Measurements from ENCODE around the gene HINT3. TPM values are rescaled to one million over a fixed set of nuclear protein-coding genes. Genes with fewer than 3 reads are reported as not detected.
"Not testable (repeated sequence)": the region's sequence is repeated elsewhere in the genome, so short reads cannot be mapped to it uniquely, and the experiment has no call there.

Gene HINT3
- total RNA-seq, 2 experiments from 2014 or later, result 7.5 to 8.3 TPM

DNA sequence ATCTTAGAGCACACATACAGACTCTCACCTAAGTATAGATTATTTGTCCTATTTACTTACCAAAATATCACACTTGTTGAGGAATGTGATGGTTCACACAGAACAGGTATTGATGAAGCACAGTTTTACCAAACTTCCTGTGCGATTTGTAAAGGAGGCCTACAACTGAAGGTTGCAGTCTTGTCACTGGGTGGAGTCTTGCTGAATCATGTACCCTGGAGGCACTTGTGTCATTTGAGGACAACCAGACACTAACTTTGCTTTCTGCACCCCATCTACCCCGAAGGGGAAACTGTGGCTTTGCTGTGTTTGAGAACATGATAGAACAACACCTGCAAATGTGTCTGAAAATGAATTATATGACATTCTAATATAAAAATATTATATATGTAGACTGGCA lies 32.4 kb upstream of the HINT3 start:
- no peaks in the 10 kb centered on the region for H3K27me3 Mint-ChIP-seq
- H3K4me3 Mint-ChIP-seq, result no peak overlapping the region
- peak; percentile 44 for DNase-seq
- H3K36me3 Mint-ChIP-seq (ENCODE audit: low read depth), result peaks cover 74% of the 10 kb centered on the region
- CTCF ChIA-PET, result interaction anchor here (1.3 to 2.7 kb wide), 4 partner anchors 9 to 31 kb away, joined by 4 to 11 read pairs (median 10); partner anchors contain the start of gene HINT3
- H3K9me3 Mint-ChIP-seq, result no peaks in the 10 kb centered on the region
- peaks cover 60% of the 10 kb centered on the region for H3K4me1 Mint-ChIP-seq
- POLR2A ChIA-PET, result interaction anchor here (1.0 kb wide), 1 partner anchor 20 kb away, joined by 3 read pairs; no protein-coding TSS in a partner anchor
- H3K27ac Mint-ChIP-seq, result peak overlapping the region; percentile 69

DNA sequence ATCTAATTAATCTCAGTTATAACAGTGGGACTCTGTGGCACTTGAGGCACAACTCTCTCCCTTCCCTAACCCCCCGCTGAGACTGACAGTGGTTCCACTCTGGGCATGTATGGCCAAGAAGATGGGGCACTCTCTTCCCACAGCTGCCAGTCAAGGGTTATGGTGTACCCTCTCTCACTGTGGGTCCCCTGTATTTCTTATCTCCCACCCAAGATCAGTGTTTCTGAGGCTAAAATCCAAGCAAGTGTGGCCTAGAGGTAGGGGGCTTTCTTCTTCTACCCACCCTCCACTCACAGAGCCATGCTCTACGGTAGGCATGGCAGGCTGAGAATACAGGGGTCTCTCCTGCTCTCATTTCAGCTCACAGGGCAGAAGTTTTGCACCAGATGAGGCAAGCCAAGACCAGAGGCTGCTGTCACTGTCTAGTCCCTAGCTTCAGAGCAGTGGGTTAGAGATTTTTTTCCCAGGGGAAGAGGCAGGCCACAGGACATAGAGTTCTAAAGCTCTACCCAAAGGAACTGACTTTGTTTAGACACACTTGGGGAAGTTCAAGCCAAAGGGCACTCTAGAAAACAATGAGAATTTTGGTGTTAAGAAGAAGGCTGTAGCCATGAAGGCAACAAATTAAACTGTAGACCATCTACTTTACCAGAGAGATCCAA lies 31.7 kb upstream of the HINT3 start:
- H3K36me3 Mint-ChIP-seq (ENCODE audit: low read depth), result peaks cover 73% of the 10 kb centered on the region
- no peaks in the 10 kb centered on the region for H3K9me3 Mint-ChIP-seq
- H3K4me1 Mint-ChIP-seq, result peaks cover 57% of the 10 kb centered on the region
- POLR2A ChIA-PET, result interaction anchor here (1.0 kb wide), 1 partner anchor 19 kb away, joined by 3 read pairs; no protein-coding TSS in a partner anchor
- peak overlapping the region; percentile 69 for H3K27ac Mint-ChIP-seq
- CTCF ChIA-PET, result interaction anchor here (0.6 to 2.7 kb wide), 5 partner anchors 9 to 30 kb away, joined by 4 to 11 read pairs (median 9); partner anchors contain the start of gene HINT3
- no peak overlapping the region for H3K4me3 Mint-ChIP-seq
- no peak for DNase-seq
- no peaks in the 10 kb centered on the region for H3K27me3 Mint-ChIP-seq

DNA sequence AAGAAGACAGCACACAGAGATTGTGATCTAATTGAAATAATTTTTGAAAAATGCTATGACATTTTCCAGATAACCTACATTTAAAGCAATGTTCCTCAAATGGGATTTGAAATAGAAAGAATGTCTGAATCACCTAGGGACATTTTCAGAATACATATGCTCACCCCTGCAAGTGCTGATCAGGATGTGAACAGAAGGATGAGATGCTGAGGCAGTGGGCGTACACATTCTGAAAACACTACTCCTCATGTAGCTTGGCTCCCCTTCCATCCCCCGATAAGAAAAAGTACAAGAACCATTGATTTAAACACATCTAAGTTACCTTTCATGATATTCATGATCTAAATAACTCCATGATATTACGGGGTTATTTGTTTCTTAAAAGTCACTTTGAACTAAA lies 29.9 kb upstream of the HINT3 start:
- Mint-ChIP-seq H3K4me1 (peaks cover 47% of the 10 kb centered on the region), H3K27ac (no peak overlapping the region), H3K27me3 (no peaks in the 10 kb centered on the region), H3K36me3 (ENCODE audit: low read depth) (peaks cover 76% of the 10 kb centered on the region), H3K4me3 (no peak overlapping the region), H3K9me3 (no peaks in the 10 kb centered on the region)
- CTCF ChIA-PET, result interaction anchor here (0.6 kb wide), 1 partner anchor 12 kb away, joined by 4 read pairs; no protein-coding TSS in a partner anchor
- no peak for DNase-seq
- POLR2A ChIA-PET, result no interaction called here

DNA sequence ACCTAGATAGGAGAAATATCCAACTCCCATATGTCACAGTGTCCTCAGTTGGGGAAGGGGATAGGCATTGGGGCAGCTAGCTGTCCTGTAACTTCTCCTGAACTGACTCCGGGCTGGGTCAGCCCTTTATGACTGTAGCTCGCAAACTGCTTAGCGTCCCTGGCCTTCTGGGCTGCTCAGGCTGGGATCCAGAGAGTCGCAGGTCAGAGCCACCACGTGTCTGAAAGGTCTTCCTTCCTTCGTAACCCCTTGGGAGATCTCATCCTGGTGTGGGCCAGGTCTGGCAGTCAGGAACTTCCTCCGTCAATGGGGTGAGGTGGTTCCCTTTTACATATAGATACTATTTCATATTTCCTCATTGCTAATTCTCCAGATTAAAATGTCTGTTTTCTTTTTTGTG lies 28.8 kb upstream of the HINT3 start:
- Mint-ChIP-seq H3K4me1 (peaks cover 40% of the 10 kb centered on the region), H3K36me3 (ENCODE audit: low read depth) (peaks cover 69% of the 10 kb centered on the region), H3K27me3 (no peaks in the 10 kb centered on the region), H3K4me3 (no peak overlapping the region), H3K9me3 (no peaks in the 10 kb centered on the region), H3K27ac (no peak overlapping the region)
- CTCF ChIA-PET, result no interaction called here
- DNase-seq, result no peak
- POLR2A ChIA-PET, result no interaction called here

DNA sequence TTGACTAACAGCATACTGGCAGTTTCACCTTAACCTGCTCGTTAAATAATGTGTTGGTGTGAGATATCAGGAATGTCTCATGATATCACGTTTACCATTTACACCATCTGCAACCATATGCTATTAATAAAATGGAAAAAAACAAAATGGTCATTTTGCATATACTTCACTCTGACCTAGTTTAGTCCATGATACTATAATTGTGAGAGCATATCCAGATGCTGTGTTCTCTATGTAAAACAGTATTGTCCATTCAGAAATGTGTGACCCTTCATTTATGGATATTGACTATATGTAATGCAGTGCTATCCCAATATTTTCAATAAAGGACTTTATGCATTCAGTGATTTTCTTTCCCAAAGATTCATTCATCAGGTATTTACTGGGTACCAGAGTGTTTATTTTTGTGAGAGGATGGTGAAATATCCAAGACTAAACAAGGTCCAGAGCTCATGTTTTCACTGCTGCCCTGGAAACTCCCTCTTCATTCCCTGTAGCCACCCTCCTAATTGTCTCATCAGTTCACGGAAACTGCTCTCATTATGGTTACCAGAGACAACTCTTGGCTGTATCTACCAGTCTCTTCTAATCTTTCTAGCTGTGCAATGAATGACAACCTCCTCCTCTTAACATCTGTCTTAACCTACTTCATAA lies 25.7 kb upstream of the HINT3 start:
- peaks cover 15% of the 10 kb centered on the region for H3K4me1 Mint-ChIP-seq
- no peaks in the 10 kb centered on the region for H3K27me3 Mint-ChIP-seq
- H3K4me3 Mint-ChIP-seq, result no peak overlapping the region
- CTCF ChIA-PET, result interaction anchor here (2.5 kb wide), 1 partner anchor 25 kb away, joined by 8 read pairs; the partner anchor contains the start of gene HINT3
- no peak for DNase-seq
- no peaks in the 10 kb centered on the region for H3K9me3 Mint-ChIP-seq
- H3K27ac Mint-ChIP-seq, result no peak overlapping the region
- POLR2A ChIA-PET, result no interaction called here
- peaks cover 44% of the 10 kb centered on the region for H3K36me3 Mint-ChIP-seq (ENCODE audit: low read depth)

DNA sequence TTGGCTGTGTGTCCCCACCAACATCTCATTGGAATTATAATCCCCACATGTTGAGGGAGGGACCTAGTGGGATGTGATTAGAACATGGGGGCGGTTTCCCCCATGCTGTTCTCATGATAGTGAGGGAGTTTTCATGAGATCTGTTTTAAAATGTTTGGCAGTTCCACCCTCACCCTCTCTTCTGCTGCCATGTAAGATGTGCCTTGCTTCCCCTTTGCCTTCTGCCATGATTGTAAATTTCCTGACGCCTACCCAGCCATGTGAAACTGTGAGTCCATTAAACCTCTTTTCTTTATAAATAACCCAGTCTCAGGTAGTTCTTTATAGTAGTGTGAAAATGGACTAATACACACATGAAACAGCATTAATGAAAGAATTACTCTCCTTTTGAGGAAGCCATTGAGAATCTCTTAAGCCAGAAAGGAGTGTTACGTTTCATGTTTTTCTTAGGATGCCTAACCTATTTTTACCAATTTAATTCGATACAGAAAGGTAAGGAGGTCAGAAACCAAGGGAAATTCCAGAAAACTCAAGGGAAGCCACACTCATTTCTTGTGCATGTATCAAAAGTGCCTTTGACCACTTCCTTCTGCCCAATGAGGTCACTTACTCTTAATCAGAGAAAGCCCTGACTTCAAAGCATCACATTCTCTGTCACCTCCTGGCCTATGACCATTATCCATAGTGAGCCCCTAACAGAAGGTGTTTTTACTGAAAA lies 24.7 kb upstream of the HINT3 start:
- POLR2A ChIA-PET, result interaction anchor here (0.6 kb wide), 1 partner anchor 24 kb away, joined by 3 read pairs; the partner anchor contains the start of gene HINT3
- DNase-seq, result no peak
- Mint-ChIP-seq H3K36me3 (ENCODE audit: low read depth) (peaks cover 36% of the 10 kb centered on the region), H3K4me1 (peaks cover 9% of the 10 kb centered on the region), H3K4me3 (no peak overlapping the region), H3K27ac (no peak overlapping the region), H3K27me3 (peaks cover 2% of the 10 kb centered on the region), H3K9me3 (no peaks in the 10 kb centered on the region)
- CTCF ChIA-PET, result interaction anchor here (1.0 to 3.5 kb wide), 5 partner anchors 7 to 26 kb away, joined by 3 to 13 read pairs (median 8); partner anchors contain the start of gene HINT3

DNA sequence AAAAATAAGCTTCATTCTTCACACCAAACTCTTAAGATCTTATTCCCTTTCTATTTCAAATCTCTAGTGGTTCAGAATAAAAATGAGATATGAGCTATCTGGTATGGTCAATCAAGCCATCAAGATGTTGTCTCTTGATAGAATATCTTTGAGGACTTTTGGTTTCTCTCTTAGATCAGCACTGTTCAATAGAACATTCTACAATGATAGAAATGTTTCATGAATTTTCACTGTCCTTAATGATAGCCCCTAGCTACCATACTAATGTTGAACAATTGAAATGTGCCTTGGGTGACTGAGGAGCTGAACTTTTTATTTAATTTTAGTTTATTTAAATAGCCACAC lies 24.1 kb upstream of the HINT3 start:
- CTCF ChIA-PET, result interaction anchor here (1.0 to 3.5 kb wide), 5 partner anchors 8 to 26 kb away, joined by 3 to 13 read pairs (median 8); partner anchors contain the start of gene HINT3
- H3K4me3 Mint-ChIP-seq, result no peak overlapping the region

DNA sequence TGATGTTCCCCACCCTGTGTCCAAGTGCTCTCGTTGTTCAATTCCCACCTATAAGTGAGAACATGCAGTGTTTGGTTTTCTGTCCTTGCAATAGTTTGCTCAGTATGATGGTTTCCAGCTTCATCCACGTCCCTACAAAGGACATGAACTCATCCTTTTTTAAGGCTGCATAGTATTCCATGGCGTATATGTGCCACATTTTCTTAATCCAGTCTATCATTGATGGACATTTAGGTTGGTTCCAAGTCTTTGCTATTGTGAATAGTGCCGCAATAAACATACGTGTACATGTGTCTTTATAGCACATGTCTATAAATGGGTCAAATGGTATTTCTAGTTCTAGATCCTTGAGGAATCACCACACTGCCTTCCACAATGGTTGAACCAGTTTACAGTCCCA lies 21.1 kb upstream of the HINT3 start:
- CTCF ChIA-PET, result interaction anchor here (1.2 to 3.5 kb wide), 3 partner anchors 11 to 22 kb away, joined by 3 to 11 read pairs (median 5); no protein-coding TSS in a partner anchor
- peaks cover 10% of the 10 kb centered on the region for H3K4me1 Mint-ChIP-seq

More for the DNA sequence above, 24.1 kb upstream of the HINT3 start:
- Mint-ChIP-seq H3K27ac (no peak overlapping the region), H3K9me3 (no peaks in the 10 kb centered on the region), H3K4me1 (peaks cover 9% of the 10 kb centered on the region), H3K27me3 (peaks cover 2% of the 10 kb centered on the region), H3K36me3 (ENCODE audit: low read depth) (peaks cover 33% of the 10 kb centered on the region)
- DNase-seq, result no peak
- POLR2A ChIA-PET, result interaction anchor here (0.6 kb wide), 1 partner anchor 24 kb away, joined by 3 read pairs; the partner anchor contains the start of gene HINT3

DNA sequence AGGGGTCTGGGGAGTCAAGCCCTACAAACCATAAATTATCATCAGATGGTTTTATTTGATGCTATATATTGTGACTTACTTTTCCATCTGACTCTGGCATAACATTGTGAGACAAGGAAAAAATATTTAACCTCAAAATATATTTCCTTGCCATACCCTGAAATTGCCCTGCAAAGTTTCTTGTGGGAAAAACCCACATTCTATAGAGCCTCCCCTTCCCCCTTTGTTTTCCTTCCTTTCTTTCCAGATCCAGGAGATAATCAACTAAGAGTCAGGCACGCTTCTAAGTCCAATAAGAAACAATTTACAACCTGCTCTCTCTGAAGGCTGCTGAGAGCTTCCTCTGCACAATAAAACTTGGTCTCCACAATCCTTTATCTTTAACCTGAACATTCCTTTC lies 17.5 kb upstream of the HINT3 start:
- POLR2A ChIA-PET, result no interaction called here
- Mint-ChIP-seq H3K9me3 (no peaks in the 10 kb centered on the region), H3K4me3 (no peak overlapping the region), H3K4me1 (peaks cover 5% of the 10 kb centered on the region), H3K27ac (no peak overlapping the region), H3K27me3 (peaks cover 17% of the 10 kb centered on the region), H3K36me3 (ENCODE audit: low read depth) (no peaks in the 10 kb centered on the region)
- CTCF ChIA-PET, result interaction anchor here (0.9 to 1.3 kb wide), 3 partner anchors 9 to 32 kb away, joined by 3 to 4 read pairs (median 3); no protein-coding TSS in a partner anchor
- DNase-seq, result no peak

More for the DNA sequence above, 21.1 kb upstream of the HINT3 start:
- H3K27ac Mint-ChIP-seq, DNase-seq, H3K4me3 Mint-ChIP-seq, POLR2A ChIA-PET, H3K9me3 Mint-ChIP-seq, H3K27me3 Mint-ChIP-seq: not testable (repeated sequence)
- H3K36me3 Mint-ChIP-seq (ENCODE audit: low read depth), result peaks cover 15% of the 10 kb centered on the region

DNA sequence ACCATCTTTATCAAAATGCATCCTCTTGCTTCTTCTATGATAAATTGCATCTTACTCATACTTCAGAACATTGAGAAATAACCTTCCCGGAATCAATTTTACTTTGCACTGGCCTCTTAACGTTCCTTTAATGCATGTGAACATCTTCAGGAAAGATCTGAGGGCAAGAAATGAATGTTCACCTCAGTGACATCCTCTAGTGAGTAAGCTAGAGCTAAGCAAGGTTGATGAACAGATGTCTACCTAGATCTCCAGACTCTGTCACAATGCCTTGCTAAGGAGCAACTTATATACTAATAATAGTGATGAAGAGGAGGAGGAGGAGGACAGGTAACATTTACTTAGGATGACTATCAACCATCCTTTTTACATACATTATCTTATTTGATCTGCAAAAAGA lies 16.8 kb upstream of the HINT3 start:
- H3K4me1 Mint-ChIP-seq, result peaks cover 5% of the 10 kb centered on the region
- POLR2A ChIA-PET, result no interaction called here
- CTCF ChIA-PET, result interaction anchor here (0.9 to 1.3 kb wide), 2 partner anchors 14 to 33 kb away, joined by 3 to 4 read pairs; no protein-coding TSS in a partner anchor
- H3K9me3 Mint-ChIP-seq, result no peaks in the 10 kb centered on the region
- no peak overlapping the region for H3K27ac Mint-ChIP-seq
- no peak overlapping the region for H3K4me3 Mint-ChIP-seq
- DNase-seq, result no peak
- H3K36me3 Mint-ChIP-seq (ENCODE audit: low read depth), result no peaks in the 10 kb centered on the region
- H3K27me3 Mint-ChIP-seq, result peaks cover 17% of the 10 kb centered on the region

DNA sequence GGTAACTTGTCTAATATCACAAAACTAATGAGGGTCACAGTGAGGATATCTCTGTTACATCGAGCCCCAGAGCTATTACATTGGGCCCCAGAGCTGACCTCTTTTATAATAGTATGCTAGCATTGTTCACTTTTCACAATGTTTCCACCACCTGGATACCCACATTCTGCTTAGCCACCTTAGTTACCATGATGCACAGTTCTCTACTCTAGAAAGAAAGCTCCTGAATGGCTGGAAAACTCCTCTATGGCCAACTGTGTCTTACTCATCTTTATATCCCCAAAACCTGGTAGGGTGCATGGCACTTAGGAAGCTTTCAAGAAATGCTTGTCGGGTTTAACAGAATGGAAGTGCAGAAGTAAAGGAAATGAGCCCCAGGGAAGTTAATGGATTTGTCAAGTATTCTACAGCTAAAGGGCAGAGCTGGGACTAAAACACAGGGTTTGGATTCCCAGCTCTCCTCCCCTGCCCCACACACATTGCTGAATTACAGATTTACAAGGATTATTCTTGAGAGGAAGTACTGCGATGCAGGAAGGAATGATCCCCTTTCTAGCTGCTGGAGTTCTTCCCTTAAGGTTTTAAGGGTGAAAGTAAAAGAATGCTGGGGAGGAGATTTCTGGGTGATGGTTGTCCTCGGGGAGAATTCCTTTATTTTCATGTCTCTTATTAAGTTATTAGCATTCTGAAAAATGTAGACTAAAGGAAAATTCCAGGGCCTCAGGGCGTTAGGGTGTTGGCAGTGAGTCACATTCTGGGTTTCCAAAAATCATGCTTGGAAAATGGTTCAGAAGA lies 16.1 kb upstream of the HINT3 start:
- no peak for DNase-seq
- H3K4me3 Mint-ChIP-seq, result no peak overlapping the region
- no peaks in the 10 kb centered on the region for H3K36me3 Mint-ChIP-seq (ENCODE audit: low read depth)
- H3K27me3 Mint-ChIP-seq, result peaks cover 17% of the 10 kb centered on the region
- H3K27ac Mint-ChIP-seq, result no peak overlapping the region
- H3K9me3 Mint-ChIP-seq, result no peaks in the 10 kb centered on the region
- H3K4me1 Mint-ChIP-seq, result peaks cover 5% of the 10 kb centered on the region
- ChIA-PET POLR2A (no interaction called here), CTCF (interaction anchor here (1.3 to 4.5 kb wide), 2 partner anchors 12 to 13 kb away, joined by 4 to 18 read pairs; no protein-coding TSS in a partner anchor)

All from activated CD4-positive, alpha-beta T cell treated with anti-CD3 and anti-CD28 coated beads, Interleukin-2, amount 10 ng/mL, durations not matched to agents 7 days and 5 days (primary cell).